ENCODE results near the gene PLEKHG4B.
"Not testable (repeated sequence)": the region's sequence is repeated elsewhere in the genome, so short reads cannot be mapped to it uniquely, and the experiment has no call there.

PLEKHG4B gene

DNA sequence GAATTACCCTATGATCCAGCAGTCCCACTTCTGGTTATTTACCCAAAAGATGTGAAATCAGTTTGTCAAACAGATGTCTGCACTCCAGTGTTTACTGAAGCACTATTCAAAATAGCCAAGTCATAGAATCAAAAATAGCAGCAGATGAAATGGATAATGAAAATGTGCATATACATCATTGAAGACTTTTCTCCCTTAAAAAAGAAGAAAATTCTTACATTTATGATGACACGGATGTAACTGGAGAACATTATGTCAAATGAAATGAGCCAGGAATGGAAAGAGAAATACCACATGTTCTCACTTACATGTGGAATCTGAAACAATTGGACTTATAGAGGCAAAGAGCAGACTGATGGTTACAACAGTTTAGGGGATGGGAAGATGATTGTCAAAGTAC, 21.5 kb upstream of the PLEKHG4B start:
- H3K9me3 Mint-ChIP-seq = no peaks in the 10 kb centered on the region
- no peaks in the 10 kb centered on the region for H3K4me1 Mint-ChIP-seq (ENCODE audit: low read depth in 2 of 2)
- no peak for DNase-seq
- no peak overlapping the region for H3K27ac Mint-ChIP-seq
- peaks cover 61 to 77% of the 10 kb centered on the region in 2 donors for H3K27me3 Mint-ChIP-seq
- H3K36me3 Mint-ChIP-seq (ENCODE audit: insufficient read depth) = no peaks in the 10 kb centered on the region
- H3K4me3 Mint-ChIP-seq = no peak overlapping the region
- ATAC-seq (replicated peaks) = no peak

DNA sequence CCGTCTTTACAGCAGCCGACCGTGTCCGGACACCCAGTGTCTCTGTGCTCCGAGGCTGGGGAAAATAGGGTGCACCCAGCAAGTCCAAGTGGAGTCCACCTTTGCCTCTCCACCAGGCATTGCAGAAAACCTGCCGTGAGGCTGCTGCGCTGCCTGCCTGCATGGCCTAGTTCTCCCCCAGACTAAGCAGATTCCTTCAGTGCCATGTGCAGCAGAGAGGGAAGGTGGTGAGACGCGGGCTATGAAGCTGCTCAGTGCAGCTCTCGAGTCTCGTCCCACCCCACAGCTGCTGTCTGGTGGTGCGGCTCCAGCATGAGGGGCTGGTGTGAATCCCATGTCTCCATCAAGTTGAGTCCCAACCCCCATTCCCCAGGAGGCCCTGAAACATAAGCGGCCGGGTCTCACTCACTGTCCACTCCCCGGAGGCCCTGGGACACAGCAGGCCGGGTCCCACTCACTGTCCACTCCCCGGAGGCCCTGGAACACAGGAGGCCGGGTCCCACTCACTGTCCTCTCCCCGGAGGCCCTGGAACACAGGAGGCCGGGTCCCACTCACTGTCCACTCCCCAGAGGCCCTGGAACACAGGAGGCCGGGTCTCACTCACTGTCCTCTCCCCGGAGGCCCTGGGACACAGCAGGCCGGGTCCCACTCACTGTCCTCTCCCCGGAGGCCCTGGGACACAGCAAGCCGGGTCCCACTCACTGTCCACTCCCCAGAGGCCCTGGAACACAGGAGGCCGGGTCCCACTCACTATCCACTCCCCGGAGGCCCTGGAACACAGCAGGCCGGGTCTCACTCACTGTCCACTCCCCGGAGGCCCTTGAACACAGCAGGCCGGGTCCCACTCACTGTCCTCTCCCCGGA, 19.4 kb upstream of the PLEKHG4B start:
- not testable (repeated sequence) for DNase-seq; H3K9me3 Mint-ChIP-seq; ATAC-seq (replicated peaks); H3K4me3 Mint-ChIP-seq; H3K4me1 Mint-ChIP-seq (ENCODE audit: low read depth in 2 of 2); H3K36me3 Mint-ChIP-seq (ENCODE audit: insufficient read depth); H3K27ac Mint-ChIP-seq
- H3K27me3 Mint-ChIP-seq = peaks cover 44 to 74% of the 10 kb centered on the region in 2 donors

DNA sequence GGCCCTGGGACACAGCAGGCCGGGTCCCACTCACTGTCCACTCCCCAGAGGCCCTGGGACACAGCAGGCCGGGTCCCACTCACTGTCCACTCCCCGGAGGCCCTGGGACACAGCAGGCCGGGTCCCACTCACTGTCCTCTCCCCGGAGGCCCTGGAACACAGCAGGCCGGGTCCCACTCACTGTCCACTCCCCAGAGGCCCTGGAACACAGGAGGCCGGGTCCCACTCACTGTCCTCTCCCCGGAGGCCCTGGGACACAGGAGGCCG, 18.9 kb upstream of the PLEKHG4B start:
- ATAC-seq (replicated peaks); H3K36me3 Mint-ChIP-seq (ENCODE audit: insufficient read depth); DNase-seq; H3K9me3 Mint-ChIP-seq; H3K4me1 Mint-ChIP-seq (ENCODE audit: low read depth in 2 of 2); H3K27ac Mint-ChIP-seq; H3K4me3 Mint-ChIP-seq: not testable (repeated sequence)
- peaks cover 44 to 69% of the 10 kb centered on the region in 2 donors for H3K27me3 Mint-ChIP-seq

DNA sequence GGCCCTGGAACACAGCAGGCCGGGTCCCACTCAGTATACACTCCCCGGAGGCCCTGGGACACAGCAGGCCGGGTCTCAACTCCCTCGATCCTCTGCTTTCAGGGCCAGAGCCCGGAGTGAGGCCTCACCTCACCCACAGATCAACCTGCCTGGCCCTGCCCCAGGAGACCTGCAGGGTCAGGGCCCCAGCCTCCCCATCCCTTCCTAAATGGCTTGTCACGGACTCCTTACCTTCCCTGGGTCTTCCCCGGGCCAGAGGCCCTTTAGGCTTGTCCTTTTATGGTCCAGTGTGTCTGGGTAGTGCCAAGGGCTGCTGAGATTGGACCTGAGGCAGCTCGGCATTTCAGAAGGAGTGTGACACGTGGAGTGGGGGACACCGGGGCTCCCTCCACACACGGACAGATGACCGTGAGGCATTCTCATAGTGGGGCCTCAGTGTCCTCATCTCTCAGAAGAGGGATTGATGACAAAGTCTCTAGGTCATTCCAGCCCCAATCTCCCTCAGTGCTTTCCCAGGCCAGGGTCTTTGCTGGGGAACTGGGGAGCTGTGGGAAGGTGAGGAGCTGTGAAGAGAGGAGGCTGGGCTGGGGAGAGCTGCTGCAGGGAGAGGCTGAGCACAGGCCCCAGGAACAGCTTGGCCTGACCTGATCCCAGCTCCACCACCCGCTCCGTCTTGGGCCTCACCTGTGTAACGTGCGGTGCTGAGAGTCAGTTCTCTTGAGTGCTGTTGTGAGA, 18.0 kb upstream of the PLEKHG4B start:
- peaks cover 47 to 69% of the 10 kb centered on the region in 2 donors for H3K27me3 Mint-ChIP-seq
- no peak overlapping the region for H3K27ac Mint-ChIP-seq
- DNase-seq (no peak), ATAC-seq (replicated peaks) (no peak)
- no peak overlapping the region for H3K4me3 Mint-ChIP-seq
- H3K4me1 Mint-ChIP-seq (ENCODE audit: low read depth in 2 of 2) = no peaks in the 10 kb centered on the region
- H3K36me3 Mint-ChIP-seq (ENCODE audit: insufficient read depth) = no peaks in the 10 kb centered on the region
- no peaks in the 10 kb centered on the region for H3K9me3 Mint-ChIP-seq

DNA sequence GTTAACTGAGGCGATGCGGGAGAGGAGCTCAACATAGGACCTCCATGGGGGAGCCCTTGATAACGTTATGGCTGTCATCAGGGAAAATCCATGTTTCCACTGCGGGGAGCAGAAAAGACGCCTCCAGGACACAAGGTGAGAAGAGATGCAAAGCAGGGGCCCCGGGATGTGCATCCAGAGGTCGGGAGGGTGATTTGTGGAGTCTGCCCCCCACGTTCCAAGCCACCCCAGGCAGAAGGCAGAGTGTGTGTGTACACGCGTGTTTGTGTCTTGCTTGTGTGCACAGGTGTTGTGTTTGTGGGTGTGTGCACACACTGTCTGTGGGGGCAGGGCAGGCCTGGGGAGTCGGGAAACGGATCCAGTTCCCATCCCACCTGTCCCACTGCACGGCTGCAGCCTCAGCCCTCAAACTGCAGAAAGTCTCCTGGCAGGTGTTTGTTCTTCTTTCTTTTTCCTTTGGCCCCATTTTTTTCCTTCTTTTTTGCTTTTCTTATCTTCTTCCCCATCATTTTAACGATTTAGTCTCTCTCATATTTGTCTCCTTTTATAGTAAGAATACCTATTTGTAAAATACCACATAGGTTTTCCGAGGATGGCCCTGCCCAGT, 17.4 kb upstream of the PLEKHG4B start:
- H3K36me3 Mint-ChIP-seq (ENCODE audit: insufficient read depth) = no peaks in the 10 kb centered on the region
- ATAC-seq (replicated peaks) = no peak
- H3K27ac Mint-ChIP-seq = no peak overlapping the region

DNA sequence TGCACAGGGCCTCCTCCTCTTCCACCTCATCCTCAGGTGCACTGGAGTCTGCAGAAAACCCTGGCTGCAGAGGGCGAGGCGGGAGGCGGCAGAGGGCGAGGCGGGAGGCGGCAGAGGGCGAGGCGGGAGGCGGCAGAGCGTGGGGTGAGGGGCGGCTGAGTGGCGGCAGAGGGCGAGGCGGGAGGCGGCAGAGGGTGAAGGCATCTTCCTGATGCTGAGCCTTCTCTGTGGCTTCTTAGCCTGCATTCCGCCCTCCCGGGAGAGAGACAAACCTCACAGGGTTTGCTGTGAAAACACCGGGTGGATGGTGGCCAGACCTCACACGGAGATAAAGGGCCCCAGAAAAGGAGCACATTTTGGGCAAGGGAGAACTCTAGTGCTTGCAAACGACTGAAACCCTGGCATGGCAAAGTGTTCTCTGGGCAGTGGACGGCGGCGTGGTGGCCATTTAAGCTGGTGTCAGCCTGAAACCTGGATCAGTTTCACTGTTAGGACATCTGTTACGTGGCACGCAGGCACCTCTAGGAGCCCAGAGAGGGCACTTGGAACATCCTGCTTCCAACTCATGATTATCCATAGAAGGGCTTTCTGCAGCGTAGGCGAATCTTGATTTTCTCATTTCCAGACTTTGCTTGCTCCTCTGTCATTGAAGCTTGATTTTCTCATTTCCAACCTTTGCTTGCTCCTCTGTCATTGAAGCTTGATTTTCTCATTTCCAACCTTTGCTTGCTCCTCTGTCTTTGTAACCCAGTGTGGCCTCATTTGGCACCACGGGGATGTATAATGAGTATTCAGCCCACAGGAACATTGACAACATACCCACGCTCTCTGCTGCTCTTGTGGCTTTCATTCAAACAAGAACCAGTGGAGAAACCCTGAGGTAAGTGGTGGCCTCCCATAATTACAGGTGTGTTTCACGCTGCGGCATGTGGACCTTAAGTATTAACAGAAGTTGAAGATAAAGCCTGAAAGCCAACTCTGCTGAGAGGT, 16.3 kb upstream of the PLEKHG4B start:
- no peaks in the 10 kb centered on the region for H3K36me3 Mint-ChIP-seq (ENCODE audit: insufficient read depth)
- DNase-seq (no peak), ATAC-seq (replicated peaks) (no peak)
- peaks cover 42 to 67% of the 10 kb centered on the region in 2 donors for H3K27me3 Mint-ChIP-seq
- H3K9me3 Mint-ChIP-seq = no peaks in the 10 kb centered on the region
- H3K27ac Mint-ChIP-seq = no peak overlapping the region
- no peaks in the 10 kb centered on the region for H3K4me1 Mint-ChIP-seq (ENCODE audit: low read depth in 2 of 2)
- H3K4me3 Mint-ChIP-seq = no peak overlapping the region

More for the DNA sequence above, 17.4 kb upstream of the PLEKHG4B start:
- Mint-ChIP-seq H3K27me3 (peaks cover 42 to 64% of the 10 kb centered on the region in 2 donors), H3K4me1 (ENCODE audit: low read depth in 2 of 2) (no peaks in the 10 kb centered on the region), H3K9me3 (no peaks in the 10 kb centered on the region), H3K4me3 (no peak overlapping the region)
- DNase-seq = no peak

DNA sequence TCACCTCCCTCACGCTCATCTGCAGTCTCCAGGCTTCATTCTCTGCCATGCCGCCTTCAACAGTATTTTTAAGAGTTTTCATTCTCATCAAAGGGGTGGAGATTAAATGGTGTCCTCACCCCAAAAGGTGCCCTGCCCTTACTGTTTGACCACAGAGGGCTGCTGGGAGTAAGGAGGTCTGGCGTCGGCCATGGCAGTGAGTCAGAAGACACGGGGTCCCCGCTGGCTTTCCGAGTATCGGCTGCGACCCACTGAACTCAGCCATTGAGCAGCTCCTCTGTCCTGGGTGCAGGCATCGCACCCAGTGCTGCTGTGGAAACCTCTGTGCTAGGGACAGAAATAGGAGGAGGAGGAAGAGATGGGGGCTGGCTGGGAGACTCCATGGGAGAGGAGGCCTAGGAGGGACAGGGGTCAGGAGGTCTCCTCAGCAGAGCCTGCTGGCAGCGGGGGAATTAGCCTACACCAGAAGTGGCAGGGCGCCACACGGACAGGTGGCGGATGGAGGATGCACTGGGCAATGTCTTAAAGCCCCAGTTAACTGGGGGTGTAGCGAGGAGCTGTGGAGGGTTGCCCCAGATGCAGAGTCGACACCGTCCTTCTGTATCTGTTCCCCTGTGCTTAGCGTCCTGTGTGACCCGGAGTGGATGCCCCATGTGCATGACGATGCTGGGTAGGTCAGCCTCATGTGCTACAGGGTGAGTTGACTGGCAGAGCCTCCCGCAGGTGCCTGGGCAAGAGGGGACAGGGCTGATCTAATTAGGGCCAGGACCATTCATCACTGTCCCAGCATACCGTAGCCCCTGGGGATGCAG, 15.4 kb upstream of the PLEKHG4B start:
- no peaks in the 10 kb centered on the region for H3K9me3 Mint-ChIP-seq
- H3K36me3 Mint-ChIP-seq (ENCODE audit: insufficient read depth) = no peaks in the 10 kb centered on the region
- peaks cover 47 to 72% of the 10 kb centered on the region in 2 donors for H3K27me3 Mint-ChIP-seq
- H3K4me1 Mint-ChIP-seq (ENCODE audit: low read depth in 2 of 2) = no peaks in the 10 kb centered on the region
- H3K27ac Mint-ChIP-seq = no peak overlapping the region
- ATAC-seq (replicated peaks) (no peak), DNase-seq (no peak)
- no peak overlapping the region for H3K4me3 Mint-ChIP-seq

DNA sequence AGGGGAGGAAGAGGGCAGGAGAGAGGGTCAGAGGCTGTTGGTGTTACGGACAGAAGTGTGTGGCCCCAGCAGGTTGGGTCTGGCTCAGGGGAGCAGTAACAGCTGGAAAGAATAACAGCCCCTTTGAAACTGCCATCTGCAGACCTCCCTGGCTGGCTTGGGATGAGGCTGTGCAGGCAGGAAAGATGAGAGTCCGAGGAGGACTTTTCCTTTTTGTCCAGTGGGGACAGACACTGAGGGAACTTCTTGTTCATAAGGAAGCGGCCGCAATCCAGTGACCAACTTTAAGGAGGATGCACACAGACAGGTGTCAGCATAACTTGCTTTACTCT, 14.8 kb upstream of the PLEKHG4B start:
- Mint-ChIP-seq H3K9me3 (no peaks in the 10 kb centered on the region), H3K4me3 (no peak overlapping the region), H3K27ac (no peak overlapping the region), H3K36me3 (ENCODE audit: insufficient read depth) (no peaks in the 10 kb centered on the region), H3K4me1 (ENCODE audit: low read depth in 2 of 2) (no peaks in the 10 kb centered on the region), H3K27me3 (peaks cover 50 to 74% of the 10 kb centered on the region in 2 donors)
- ATAC-seq (replicated peaks) (no peak), DNase-seq (no peak)

DNA sequence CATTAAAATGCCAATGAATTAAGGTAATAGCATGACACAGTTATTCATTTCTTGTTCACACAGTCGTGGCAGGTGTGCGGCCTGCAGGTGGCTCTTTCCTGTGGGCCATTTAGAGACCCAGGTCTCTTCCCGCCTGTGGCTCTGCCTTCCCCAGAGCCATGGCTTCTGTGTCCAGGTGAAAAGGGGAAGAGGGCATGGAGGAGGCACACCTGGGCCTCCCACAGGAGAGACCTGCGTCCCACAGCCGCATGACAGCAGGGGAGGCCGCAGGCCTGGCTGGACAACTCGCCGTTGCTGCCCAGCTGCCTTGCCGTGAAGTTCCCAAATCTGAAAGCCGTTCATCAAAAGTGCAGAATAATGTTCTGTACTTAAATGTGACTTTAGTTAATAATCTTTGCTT, 14.4 kb upstream of the PLEKHG4B start:
- Mint-ChIP-seq H3K4me3 (no peak overlapping the region), H3K27me3 (peaks cover 55 to 78% of the 10 kb centered on the region in 2 donors), H3K4me1 (ENCODE audit: low read depth in 2 of 2) (no peaks in the 10 kb centered on the region), H3K9me3 (no peaks in the 10 kb centered on the region), H3K27ac (no peak overlapping the region), H3K36me3 (ENCODE audit: insufficient read depth) (no peaks in the 10 kb centered on the region)
- ATAC-seq (replicated peaks) (no peak), DNase-seq (no peak)

DNA sequence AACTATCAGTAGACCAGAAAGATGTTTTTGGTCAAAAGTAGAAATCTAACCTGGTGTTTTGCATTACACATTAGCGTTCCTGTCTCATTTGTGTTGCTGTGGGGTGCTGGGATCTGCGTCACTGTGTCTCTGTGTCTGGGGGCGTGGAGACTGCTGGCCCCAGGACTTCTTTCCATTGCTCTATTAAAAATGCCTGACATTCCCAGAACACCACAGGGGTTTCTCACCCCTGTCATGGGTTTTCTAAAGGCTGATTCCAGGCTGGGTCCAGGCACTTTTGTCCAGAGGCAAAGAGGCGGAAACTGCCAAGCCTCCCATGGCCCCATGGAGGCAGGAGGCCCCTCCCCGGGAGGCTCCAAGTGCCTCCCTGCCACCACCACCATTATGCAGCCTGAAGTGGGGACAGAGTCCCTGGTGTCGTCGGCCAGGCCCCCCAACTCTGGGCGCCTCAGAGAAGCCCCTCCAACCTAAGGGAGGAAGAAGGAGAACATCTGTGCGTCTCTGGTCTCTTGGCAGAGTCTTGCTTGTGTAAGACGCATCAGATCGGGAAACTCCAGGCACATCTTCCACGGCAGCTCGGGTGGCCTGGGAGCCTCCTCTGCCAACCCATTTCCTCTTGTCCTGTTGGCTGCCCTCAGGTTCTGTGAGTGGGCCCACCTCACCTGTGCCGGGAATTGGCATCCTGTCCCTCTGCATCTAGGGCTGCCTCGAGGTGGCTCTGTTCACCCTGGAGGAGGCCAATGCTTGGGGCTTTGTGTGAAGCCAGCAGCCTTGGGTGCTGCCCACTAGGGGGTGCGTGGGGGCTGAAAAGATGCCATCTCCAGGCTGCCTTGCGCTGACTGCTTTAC, 13.8 kb upstream of the PLEKHG4B start:
- DNase-seq (no peak), ATAC-seq (replicated peaks) (no peak)
- no peak overlapping the region for H3K4me3 Mint-ChIP-seq
- H3K9me3 Mint-ChIP-seq = no peaks in the 10 kb centered on the region
- H3K27ac Mint-ChIP-seq = no peak overlapping the region
- H3K27me3 Mint-ChIP-seq = peaks cover 60 to 85% of the 10 kb centered on the region in 2 donors
- peaks cover 0 to 4% of the 10 kb centered on the region in 2 donors for H3K4me1 Mint-ChIP-seq (ENCODE audit: low read depth in 2 of 2)
- no peaks in the 10 kb centered on the region for H3K36me3 Mint-ChIP-seq (ENCODE audit: insufficient read depth)

DNA sequence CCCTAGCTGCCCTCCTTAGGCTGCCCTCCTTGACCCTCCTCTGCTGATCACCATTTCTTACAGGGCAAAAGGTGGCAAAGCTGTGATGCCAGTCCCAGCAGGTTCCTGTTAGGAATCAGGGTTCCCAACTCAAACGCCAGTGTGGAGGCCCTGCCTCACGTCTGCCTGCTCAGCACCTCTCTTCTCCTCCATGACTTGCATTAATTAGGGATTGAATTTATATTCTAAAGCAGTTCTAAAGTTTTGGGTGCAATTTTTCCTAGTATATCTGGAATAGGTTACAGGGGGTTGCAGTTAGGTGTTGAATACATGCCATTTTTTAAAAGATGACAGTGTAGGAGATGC, 13.2 kb upstream of the PLEKHG4B start:
- no peaks in the 10 kb centered on the region for H3K36me3 Mint-ChIP-seq (ENCODE audit: insufficient read depth)
- ATAC-seq (replicated peaks) (no peak), DNase-seq (no peak)
- H3K4me1 Mint-ChIP-seq (ENCODE audit: low read depth in 2 of 2) = peaks cover 0 to 4% of the 10 kb centered on the region in 2 donors
- H3K4me3 Mint-ChIP-seq = no peak overlapping the region
- peaks cover 58 to 83% of the 10 kb centered on the region in 2 donors for H3K27me3 Mint-ChIP-seq
- H3K27ac Mint-ChIP-seq = no peak overlapping the region
- no peaks in the 10 kb centered on the region for H3K9me3 Mint-ChIP-seq

DNA sequence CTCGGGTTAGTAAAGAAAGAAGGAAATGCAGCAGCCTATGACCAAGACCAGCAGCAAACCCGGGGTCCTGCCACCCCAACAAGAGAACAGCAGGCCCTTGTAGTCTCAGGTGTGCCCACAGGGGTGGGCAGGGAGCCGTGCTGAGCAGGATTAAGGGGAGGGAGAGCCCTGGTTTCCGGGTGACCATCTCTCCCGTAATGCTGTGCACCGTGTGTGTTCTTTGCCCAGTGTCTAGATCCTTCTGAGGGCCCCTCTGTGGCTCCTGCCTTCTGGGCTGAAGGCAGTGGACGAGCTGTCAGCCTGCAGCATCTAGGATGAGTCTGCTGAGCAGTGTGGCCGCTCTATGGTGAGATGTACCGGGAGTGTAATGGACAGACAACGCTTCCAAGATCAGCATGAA, 12.7 kb upstream of the PLEKHG4B start:
- DNase-seq (no peak), ATAC-seq (replicated peaks) (no peak)
- H3K4me1 Mint-ChIP-seq (ENCODE audit: low read depth in 2 of 2) = peaks cover 0 to 4% of the 10 kb centered on the region in 2 donors
- no peaks in the 10 kb centered on the region for H3K9me3 Mint-ChIP-seq
- H3K27me3 Mint-ChIP-seq = peaks cover 53 to 78% of the 10 kb centered on the region in 2 donors
- no peak overlapping the region for H3K4me3 Mint-ChIP-seq
- no peak overlapping the region for H3K27ac Mint-ChIP-seq
- no peaks in the 10 kb centered on the region for H3K36me3 Mint-ChIP-seq (ENCODE audit: insufficient read depth)

Measured in effector memory CD8-positive, alpha-beta T cell (primary cell).